ENCODE results near the gene SOCS7. TPM values are rescaled to one million over a fixed set of nuclear protein-coding genes. Genes with fewer than 3 reads are reported as not detected.

Gene SOCS7, protein sequence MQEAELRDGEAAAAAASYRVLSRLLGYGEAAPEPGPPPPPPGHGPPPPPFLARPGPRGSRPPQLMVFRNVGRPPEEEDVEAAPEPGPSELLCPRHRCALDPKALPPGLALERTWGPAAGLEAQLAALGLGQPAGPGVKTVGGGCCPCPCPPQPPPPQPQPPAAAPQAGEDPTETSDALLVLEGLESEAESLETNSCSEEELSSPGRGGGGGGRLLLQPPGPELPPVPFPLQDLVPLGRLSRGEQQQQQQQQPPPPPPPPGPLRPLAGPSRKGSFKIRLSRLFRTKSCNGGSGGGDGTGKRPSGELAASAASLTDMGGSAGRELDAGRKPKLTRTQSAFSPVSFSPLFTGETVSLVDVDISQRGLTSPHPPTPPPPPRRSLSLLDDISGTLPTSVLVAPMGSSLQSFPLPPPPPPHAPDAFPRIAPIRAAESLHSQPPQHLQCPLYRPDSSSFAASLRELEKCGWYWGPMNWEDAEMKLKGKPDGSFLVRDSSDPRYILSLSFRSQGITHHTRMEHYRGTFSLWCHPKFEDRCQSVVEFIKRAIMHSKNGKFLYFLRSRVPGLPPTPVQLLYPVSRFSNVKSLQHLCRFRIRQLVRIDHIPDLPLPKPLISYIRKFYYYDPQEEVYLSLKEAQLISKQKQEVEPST
- 7.0 and 9.2 TPM in 2 replicates for total RNA-seq

DNA sequence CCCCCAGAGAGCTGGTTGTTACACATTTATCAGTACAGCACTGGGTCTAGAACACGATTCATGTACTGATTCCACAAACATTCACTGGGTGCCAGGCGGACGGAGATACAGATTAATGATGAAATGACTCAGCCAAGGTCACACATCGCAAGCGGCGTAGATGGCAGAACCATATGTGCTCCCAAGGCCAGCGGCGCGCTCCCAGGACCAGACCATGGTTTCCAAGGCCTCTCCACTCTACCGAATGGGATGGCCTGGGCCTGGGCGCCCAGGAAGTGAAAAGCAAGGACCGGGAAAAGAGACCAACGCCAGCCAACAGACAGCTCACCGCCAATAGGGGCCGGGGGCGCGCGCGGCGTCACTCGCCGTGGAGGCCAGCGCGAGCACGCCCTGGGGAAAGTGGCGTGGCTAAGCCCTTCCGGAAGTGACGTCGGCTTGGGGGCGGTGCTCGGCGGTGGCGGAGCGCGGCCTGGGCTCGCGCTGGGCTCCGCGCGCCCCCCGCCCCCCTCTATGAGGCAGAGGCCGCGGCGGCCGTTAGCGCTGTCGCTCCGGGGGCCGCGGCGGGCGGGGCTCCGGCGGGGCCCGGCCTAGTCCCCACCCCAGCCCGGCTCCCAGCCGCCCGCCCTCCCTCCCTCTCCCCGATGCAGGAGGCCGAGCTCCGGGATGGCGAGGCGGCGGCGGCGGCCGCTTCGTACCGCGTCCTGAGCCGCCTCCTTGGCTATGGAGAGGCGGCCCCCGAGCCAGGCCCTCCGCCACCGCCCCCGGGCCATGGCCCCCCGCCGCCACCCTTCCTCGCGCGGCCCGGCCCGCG, at the start of gene SOCS7:
Gene SOCS7 (plus strand): TSS at position 433 of the 811 bp plus-strand sequence. CDS start 209 bp downstream, at position 642.

GRCh38 chr17:38343608-38344419, 7.8 kb upstream of the SOCS7 start, which contains the start of gene GPR179:
GPR179 (minus strand) TSS chr17:38343956; CDS start chr17:38343789, 167 bp downstream.

DNA sequence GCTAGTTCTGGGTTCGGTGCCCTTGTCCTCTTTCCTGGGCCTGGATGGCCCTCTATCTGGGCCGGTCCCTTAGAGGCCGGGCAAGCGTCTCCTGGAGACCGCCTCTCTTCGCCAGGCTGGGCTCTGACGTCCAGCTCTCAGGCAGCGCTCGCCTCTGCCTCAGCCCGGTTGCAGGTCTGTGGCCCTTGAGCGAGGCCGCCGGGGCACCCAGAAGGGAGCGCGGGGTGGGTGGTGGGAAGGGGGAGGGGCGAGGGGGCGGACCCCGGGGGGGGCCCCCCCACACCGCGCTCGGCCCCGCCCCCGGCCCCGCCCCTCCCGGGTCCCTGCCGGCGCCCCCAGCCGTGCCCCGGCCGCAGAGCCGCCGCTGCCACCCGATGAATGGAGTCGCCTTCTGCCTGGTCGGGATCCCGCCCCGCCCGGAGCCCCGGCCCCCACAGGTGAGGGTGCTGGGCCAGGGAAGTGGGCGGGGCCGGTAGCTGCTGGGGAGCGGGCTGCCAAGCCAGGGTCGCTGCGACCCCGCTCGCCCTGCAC, 76.5 kb downstream of the SOCS7 start, which contains the start of gene ARHGAP23:
Gene ARHGAP23 (plus strand): TSS at position 353 of the 531 bp plus-strand sequence. CDS start 22 bp downstream, at position 375.

Other genes starting within 250 kb of the SOCS7 start
- gene TBC1D3E, start 223.9 kb upstream of the SOCS7 start, total RNA-seq, result 1.4 TPM in 1 of 2 replicates, not detected in the other
- not detected in 2 replicates for gene TBC1D3, start 159.3 kb upstream of the SOCS7 start, total RNA-seq
- 37.2 and 43.3 TPM in 2 replicates for gene MRPL45, start 54.7 kb upstream of the SOCS7 start, total RNA-seq
- gene GPR179, start 7.9 kb upstream of the SOCS7 start, total RNA-seq, result not detected in 2 replicates
- gene ARHGAP23, start 76.6 kb downstream of the SOCS7 start, total RNA-seq, result 27.3 and 34.1 TPM in 2 replicates